ENCODE measurements around the gene TMEM273. TPM values are rescaled to one million over a fixed set of nuclear protein-coding genes. Genes with fewer than 3 reads are reported as not detected.

Gene TMEM273
- total RNA-seq, 1 donor from 2014 or later, result 0.42 TPM

DNA sequence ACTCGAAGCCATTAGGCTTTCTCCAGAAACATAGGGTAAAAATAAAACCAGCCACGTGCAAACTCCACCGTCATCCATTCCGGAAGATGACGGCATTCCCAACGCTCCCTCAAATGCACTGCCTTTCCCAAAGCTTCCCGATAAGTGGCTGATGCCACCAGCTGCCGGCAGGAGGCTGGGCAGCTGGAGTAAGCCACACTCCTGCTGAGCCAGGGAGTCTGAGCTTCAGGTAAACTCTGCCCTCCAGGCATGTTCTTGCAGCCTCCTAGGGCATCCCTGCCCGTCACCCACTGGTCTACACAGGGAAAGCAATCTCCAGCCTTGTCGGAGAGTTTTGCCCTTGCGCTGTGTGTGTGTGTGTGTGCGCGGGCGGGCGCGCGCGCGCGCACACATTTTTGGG lies 40.5 kb upstream of the TMEM273 start:
- no peaks in the 10 kb centered on the region for H3K27me3 ChIP-seq (ENCODE audit: control insufficient read depth, insufficient read depth, low read length)
- H3K36me3 ChIP-seq (ENCODE audit: control insufficient read depth, insufficient read depth, low read length), result no peaks in the 10 kb centered on the region
- TF ChIP-seq, protein P1, sequence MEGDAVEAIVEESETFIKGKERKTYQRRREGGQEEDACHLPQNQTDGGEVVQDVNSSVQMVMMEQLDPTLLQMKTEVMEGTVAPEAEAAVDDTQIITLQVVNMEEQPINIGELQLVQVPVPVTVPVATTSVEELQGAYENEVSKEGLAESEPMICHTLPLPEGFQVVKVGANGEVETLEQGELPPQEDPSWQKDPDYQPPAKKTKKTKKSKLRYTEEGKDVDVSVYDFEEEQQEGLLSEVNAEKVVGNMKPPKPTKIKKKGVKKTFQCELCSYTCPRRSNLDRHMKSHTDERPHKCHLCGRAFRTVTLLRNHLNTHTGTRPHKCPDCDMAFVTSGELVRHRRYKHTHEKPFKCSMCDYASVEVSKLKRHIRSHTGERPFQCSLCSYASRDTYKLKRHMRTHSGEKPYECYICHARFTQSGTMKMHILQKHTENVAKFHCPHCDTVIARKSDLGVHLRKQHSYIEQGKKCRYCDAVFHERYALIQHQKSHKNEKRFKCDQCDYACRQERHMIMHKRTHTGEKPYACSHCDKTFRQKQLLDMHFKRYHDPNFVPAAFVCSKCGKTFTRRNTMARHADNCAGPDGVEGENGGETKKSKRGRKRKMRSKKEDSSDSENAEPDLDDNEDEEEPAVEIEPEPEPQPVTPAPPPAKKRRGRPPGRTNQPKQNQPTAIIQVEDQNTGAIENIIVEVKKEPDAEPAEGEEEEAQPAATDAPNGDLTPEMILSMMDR (IDR thresholded peaks at IDR 0.05; ENCODE audit: insufficient read depth, low read length, poor library complexity, severe bottlenecking), result no peak
- H3K4me3 ChIP-seq (ENCODE audit: low read depth, low read length), result no peak overlapping the region
- no peak for DNase-seq (ENCODE audit: low read depth)

DNA sequence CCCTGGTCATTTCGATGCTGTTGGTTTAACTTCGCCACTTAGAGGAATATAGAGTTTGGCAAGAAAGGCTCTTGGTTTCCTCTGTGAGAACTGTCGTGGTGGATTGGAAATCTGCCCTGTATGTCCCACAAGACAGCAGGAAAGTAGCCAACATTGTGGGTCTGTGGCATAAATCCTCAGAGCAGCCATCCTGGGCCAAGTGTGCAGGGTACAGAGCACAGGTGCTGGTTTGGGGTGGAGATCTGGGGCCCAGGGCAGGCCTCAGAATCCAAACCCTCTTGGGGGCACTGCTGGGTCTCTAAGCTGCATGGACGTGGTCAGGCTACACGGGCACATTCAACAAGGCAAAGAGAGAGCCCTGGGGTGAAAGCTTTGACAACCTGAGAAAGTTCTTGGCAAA lies 39.2 kb upstream of the TMEM273 start:
- TF ChIP-seq, protein P1 (IDR thresholded peaks at IDR 0.05; ENCODE audit: insufficient read depth, low read length, poor library complexity, severe bottlenecking), result no peak
- H3K36me3 ChIP-seq (ENCODE audit: control insufficient read depth, insufficient read depth, low read length), result no peaks in the 10 kb centered on the region
- no peak for DNase-seq (ENCODE audit: low read depth)

DNA sequence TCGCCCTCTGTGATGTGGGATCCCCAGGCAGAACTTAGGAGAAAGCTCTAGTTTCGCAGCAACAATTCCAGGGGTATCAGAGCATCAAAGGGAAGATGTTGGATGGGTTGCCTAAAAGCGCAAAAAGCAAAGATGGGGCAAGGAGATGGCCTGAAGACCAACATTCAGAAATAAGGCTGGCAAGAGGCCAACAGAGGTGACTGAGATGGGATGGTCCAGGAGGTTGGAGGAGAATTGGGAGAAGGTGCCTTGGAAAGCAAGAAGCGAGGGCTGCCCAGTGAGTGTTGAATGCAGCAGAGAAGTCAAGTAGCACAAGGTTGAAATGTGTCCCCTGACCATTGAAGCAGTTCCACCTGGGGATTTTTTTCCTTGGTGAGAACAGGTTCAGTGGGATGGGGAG lies 38.4 kb upstream of the TMEM273 start:
- TF ChIP-seq, protein P1 (IDR thresholded peaks at IDR 0.05; ENCODE audit: insufficient read depth, low read length, poor library complexity, severe bottlenecking), result no peak
- no peak overlapping the region for H3K4me3 ChIP-seq (ENCODE audit: low read depth, low read length)
- no peak for DNase-seq (ENCODE audit: low read depth)
- no peaks in the 10 kb centered on the region for H3K36me3 ChIP-seq (ENCODE audit: control insufficient read depth, insufficient read depth, low read length)
- no peaks in the 10 kb centered on the region for H3K27me3 ChIP-seq (ENCODE audit: control insufficient read depth, insufficient read depth, low read length)

More for the DNA sequence above, 39.2 kb upstream of the TMEM273 start:
- Histone ChIP-seq H3K27me3 (ENCODE audit: control insufficient read depth, insufficient read depth, low read length) (no peaks in the 10 kb centered on the region), H3K4me3 (ENCODE audit: low read depth, low read length) (no peak overlapping the region)

DNA sequence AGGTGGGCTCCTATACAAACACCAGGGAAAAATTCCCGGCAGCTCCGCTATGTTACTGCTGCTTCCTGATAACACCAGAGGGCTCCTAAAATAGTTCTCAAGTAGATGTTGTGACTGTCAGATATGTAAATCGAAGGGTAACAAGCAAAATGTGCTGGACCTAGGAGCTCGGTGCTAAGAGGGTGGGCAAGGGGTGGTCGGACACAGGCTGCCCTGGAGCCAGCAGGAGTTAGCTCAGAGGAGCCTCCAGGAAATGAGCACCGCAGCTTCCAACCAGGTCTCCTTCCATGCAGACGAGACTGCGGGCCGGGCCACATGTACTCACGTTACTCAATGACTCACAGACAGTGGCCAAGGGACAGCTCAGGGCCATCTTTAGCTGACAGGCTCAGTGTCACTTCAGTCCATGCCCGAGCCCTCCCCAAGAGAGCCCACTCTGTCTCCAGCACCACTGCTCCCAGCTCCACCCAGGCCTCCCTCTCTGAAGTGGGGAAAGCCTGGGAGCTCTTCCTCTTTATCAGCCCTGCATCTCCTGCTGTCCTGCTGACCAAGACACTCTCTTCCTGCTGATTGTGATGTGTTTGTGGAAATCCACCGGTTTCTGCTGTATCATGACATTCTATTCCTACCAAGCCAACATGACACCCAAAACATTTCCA lies 37.2 kb upstream of the TMEM273 start:
- TF ChIP-seq, protein P1 (IDR thresholded peaks at IDR 0.05; ENCODE audit: insufficient read depth, low read length, poor library complexity, severe bottlenecking), result no peak
- no peaks in the 10 kb centered on the region for H3K36me3 ChIP-seq (ENCODE audit: control insufficient read depth, insufficient read depth, low read length)
- no peak overlapping the region for H3K4me3 ChIP-seq (ENCODE audit: low read depth, low read length)
- no peak for DNase-seq (ENCODE audit: low read depth)
- H3K27me3 ChIP-seq (ENCODE audit: control insufficient read depth, insufficient read depth, low read length), result no peaks in the 10 kb centered on the region

DNA sequence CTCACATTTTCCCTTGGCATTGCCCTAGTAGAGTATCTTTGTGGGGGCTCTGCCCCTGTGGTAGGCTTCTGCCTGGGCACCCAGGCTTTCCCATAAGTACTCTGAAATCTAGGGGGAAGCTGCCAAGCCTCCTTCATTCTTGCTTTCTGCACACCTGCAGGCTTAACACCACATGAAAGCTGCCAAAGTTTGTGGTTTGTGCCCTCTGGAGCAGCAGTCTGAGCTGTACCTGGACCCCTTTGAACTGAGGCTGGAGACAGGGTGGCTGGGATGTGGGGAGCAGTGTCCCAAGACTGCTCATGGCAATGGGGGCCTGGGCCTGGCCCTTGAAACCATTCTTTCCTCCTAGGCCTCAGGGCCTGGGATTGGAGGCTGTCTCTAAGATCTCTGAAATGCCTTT lies 35.0 kb upstream of the TMEM273 start:
- no peaks in the 10 kb centered on the region for H3K36me3 ChIP-seq (ENCODE audit: control insufficient read depth, insufficient read depth, low read length)
- H3K27me3 ChIP-seq (ENCODE audit: control insufficient read depth, insufficient read depth, low read length), result no peaks in the 10 kb centered on the region
- H3K4me3 ChIP-seq (ENCODE audit: low read depth, low read length), result no peak overlapping the region
- TF ChIP-seq, protein P1 (IDR thresholded peaks at IDR 0.05; ENCODE audit: insufficient read depth, low read length, poor library complexity, severe bottlenecking), result no peak
- no peak for DNase-seq (ENCODE audit: low read depth)

DNA sequence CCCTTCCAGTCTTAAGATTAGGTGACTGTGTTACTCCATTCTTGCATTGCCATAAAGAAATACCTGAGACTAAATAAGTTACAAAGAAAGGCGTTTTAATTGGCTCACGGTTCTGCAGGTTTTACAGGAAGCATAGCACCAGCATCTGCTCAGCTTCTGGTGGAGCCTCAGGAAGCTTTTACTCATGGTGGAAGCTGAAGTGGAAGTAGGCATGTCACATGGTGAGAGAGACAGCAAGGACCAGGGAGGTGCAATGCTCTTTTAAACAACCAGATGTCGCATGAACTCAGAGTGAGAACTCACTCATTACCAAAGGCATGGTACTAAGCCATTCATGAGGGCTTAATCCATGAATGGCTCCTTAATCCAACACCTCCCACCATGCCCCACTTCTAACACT lies 34.0 kb upstream of the TMEM273 start:
- Histone ChIP-seq H3K36me3 (ENCODE audit: control insufficient read depth, insufficient read depth, low read length) (no peaks in the 10 kb centered on the region), H3K27me3 (ENCODE audit: control insufficient read depth, insufficient read depth, low read length) (no peaks in the 10 kb centered on the region), H3K4me3 (ENCODE audit: low read depth, low read length) (no peak overlapping the region)
- no peak for DNase-seq (ENCODE audit: low read depth)
- TF ChIP-seq, protein P1 (IDR thresholded peaks at IDR 0.05; ENCODE audit: insufficient read depth, low read length, poor library complexity, severe bottlenecking), result no peak

Measured in kidney epithelial cell (primary cell).